GM06990 (cell line): ENCODE data around the gene PIAS2.

Experiments used
- DNase-seq: peaks from one replicate; pipeline ENCODE4 v3.0.0-alpha.2; 2011; ENCODE audit not compliant: insufficient read length; ENCODE audit errors: extremely low read depth
- H3K27me3 ChIP-seq: replicated peaks from 2 replicates; pipeline ENCODE4 v1.6.0; 2011; ENCODE audit warnings: low read length; ENCODE audit not compliant: control insufficient read depth, insufficient read depth
- H3K36me3 ChIP-seq: 2 replicates; pipeline ENCODE4 v1.5.1; 2011; ENCODE audit warnings: low read length; ENCODE audit not compliant: control insufficient read depth, insufficient read depth
- H3K4me3 ChIP-seq: replicated peaks from 2 replicates; pipeline ENCODE4 v1.5.1; 2011; ENCODE audit warnings: low read depth, mild to moderate bottlenecking, control low read depth, low read length
- CTCF ChIP-seq: IDR thresholded peaks from 2 replicates; pipeline ENCODE4 v1.5.1; 2011; ENCODE audit warnings: low read length, control low read depth, mild to moderate bottlenecking, inconsistent platforms; ENCODE audit not compliant: insufficient read depth, poor library complexity, severe bottlenecking

Gene PIAS2

GRCh38 chr18:46754188-46754587 lies 163.1 kb downstream of the PIAS2 start:
- H3K4me3 ChIP-seq: peak overlapping the region; percentile 2; the same call in 1 of the 2 replicates

More at GRCh38 chr18:46754188-46754587, 163.1 kb downstream of the PIAS2 start:
- no peaks in the 10 kb centered on the region for H3K36me3 ChIP-seq
- no peak for TF ChIP-seq CTCF
- peak; percentile 24 for DNase-seq
- no peaks in the 10 kb centered on the region; the same call in 1 of the 2 replicates for H3K27me3 ChIP-seq
